ENCODE measurements around the gene PCDH15. TPM values are rescaled to one million over a fixed set of nuclear protein-coding genes. Genes with fewer than 3 reads are reported as not detected.

The PCDH15 gene
- total RNA-seq, 1 experiment from 2014 or later: not detected

DNA sequence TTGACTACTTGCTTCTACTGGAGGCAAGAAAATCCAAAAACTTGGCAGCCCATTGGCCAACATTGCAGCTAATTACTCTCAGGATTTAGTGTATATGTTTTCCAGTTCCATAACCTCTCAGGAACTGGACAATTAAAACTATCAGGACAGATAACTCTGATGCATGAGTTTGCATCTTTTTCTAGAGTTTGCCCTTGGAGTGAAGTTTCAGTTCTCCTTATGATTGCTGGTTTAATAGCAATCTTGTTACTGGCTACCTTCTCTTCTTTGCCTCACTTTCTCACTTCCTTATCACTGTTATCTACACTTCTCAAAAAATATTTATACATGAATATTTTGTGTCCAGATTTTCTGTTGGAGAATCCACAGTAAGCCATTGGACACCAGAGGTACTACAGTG, 735.9 kb downstream of the PCDH15 start:
- CTCF ChIA-PET: no interaction called here
- no peaks in the 10 kb centered on the region for H3K27me3 ChIP-seq (replicated peaks; ENCODE audit: insufficient read depth, low read depth, low read length, poor library complexity)
- H3K4me1 ChIP-seq (ENCODE audit: insufficient read depth, low read length, poor library complexity, severe bottlenecking): no peaks in the 10 kb centered on the region
- DNase-seq (ENCODE audit: low spot score): no peak
- H3K36me3 ChIP-seq (ENCODE audit: insufficient read depth, low read length, poor library complexity, severe bottlenecking): no peaks in the 10 kb centered on the region
- no peak for TF ChIP-seq EZH2 (IDR thresholded peaks at IDR 0.05; ENCODE audit: borderline replicate concordance, low read depth, low read length, poor library complexity, severe bottlenecking)
- TF ChIP-seq, protein P1, sequence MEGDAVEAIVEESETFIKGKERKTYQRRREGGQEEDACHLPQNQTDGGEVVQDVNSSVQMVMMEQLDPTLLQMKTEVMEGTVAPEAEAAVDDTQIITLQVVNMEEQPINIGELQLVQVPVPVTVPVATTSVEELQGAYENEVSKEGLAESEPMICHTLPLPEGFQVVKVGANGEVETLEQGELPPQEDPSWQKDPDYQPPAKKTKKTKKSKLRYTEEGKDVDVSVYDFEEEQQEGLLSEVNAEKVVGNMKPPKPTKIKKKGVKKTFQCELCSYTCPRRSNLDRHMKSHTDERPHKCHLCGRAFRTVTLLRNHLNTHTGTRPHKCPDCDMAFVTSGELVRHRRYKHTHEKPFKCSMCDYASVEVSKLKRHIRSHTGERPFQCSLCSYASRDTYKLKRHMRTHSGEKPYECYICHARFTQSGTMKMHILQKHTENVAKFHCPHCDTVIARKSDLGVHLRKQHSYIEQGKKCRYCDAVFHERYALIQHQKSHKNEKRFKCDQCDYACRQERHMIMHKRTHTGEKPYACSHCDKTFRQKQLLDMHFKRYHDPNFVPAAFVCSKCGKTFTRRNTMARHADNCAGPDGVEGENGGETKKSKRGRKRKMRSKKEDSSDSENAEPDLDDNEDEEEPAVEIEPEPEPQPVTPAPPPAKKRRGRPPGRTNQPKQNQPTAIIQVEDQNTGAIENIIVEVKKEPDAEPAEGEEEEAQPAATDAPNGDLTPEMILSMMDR (conservative IDR thresholded peaks at IDR 0.05; ENCODE audit: low read depth, low read length): no peak
- no peak overlapping the region for H3K4me3 ChIP-seq (ENCODE audit: low read depth, low read length, poor library complexity, severe bottlenecking)
- POLR2A ChIA-PET (ENCODE audit: low non-redundant PET): no interaction called here
- peaks cover 25% of the 10 kb centered on the region for H3K9me3 ChIP-seq (ENCODE audit: low read depth, low read length, poor library complexity, severe bottlenecking)
- intact Hi-C loops (cut with micrococcal nuclease; ENCODE audit: unreplicated experiment): no loop called here
- BruUV-seq (replicated peaks): no TSS peak
- no peak overlapping the region for H3K27ac ChIP-seq (ENCODE audit: low read depth, low read length, poor library complexity, severe bottlenecking)

- peaks cover 25% of the 10 kb centered on the region for H3K9me3 ChIP-seq (ENCODE audit: low read depth, low read length, poor library complexity, severe bottlenecking)
- H3K4me1 ChIP-seq (ENCODE audit: insufficient read depth, low read length, poor library complexity, severe bottlenecking): no peaks in the 10 kb centered on the region
- CTCF ChIA-PET: no interaction called here
- intact Hi-C loops (cut with micrococcal nuclease; ENCODE audit: unreplicated experiment): no loop called here
- no peak for TF ChIP-seq EZH2 (IDR thresholded peaks at IDR 0.05; ENCODE audit: borderline replicate concordance, low read depth, low read length, poor library complexity, severe bottlenecking)
- TF ChIP-seq, protein P1 (conservative IDR thresholded peaks at IDR 0.05; ENCODE audit: low read depth, low read length): no peak
- H3K27ac ChIP-seq (ENCODE audit: low read depth, low read length, poor library complexity, severe bottlenecking): no peak overlapping the region
- H3K4me3 ChIP-seq (ENCODE audit: low read depth, low read length, poor library complexity, severe bottlenecking): no peak overlapping the region
- no TSS peak for BruUV-seq (replicated peaks)
- DNase-seq (ENCODE audit: low spot score): no peak
- POLR2A ChIA-PET (ENCODE audit: low non-redundant PET): no interaction called here
- no peaks in the 10 kb centered on the region for H3K27me3 ChIP-seq (replicated peaks; ENCODE audit: insufficient read depth, low read depth, low read length, poor library complexity)
- H3K36me3 ChIP-seq (ENCODE audit: insufficient read depth, low read length, poor library complexity, severe bottlenecking): no peaks in the 10 kb centered on the region
Measured at GRCh38 chr10:54064215-54064614, 736.8 kb downstream of the PCDH15 start.

DNA sequence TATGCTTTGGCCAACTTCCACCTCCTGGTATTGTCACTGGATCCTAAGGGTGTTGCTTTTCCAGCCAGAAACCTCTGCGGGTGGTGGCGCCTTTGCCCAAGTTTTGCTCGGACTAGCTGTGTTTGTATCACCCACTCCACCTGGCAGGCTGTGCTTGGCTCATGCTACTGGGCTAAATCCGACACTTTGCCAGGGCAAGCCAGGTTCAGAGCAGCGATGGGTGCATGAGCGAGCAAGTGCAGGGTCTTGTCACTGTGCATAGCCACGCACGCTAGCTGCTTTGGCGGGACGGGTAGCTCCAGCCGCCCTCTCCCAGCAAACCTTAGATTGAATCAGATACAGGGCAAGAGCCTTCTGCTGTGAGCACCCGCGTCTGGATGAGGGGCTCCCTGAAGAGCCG, 737.5 kb downstream of the PCDH15 start:
- BruUV-seq (replicated peaks): no TSS peak

More for the DNA sequence above, 737.5 kb downstream of the PCDH15 start:
- Histone ChIP-seq H3K4me3 (ENCODE audit: low read depth, low read length, poor library complexity, severe bottlenecking) (no peak overlapping the region), H3K4me1 (ENCODE audit: insufficient read depth, low read length, poor library complexity, severe bottlenecking) (no peaks in the 10 kb centered on the region), H3K9me3 (ENCODE audit: low read depth, low read length, poor library complexity, severe bottlenecking) (peaks cover 22% of the 10 kb centered on the region), H3K27ac (ENCODE audit: low read depth, low read length, poor library complexity, severe bottlenecking) (no peak overlapping the region), H3K27me3 (replicated peaks; ENCODE audit: insufficient read depth, low read depth, low read length, poor library complexity) (no peaks in the 10 kb centered on the region), H3K36me3 (ENCODE audit: insufficient read depth, low read length, poor library complexity, severe bottlenecking) (no peaks in the 10 kb centered on the region)
- POLR2A ChIA-PET (ENCODE audit: low non-redundant PET): no interaction called here
- CTCF ChIA-PET: no interaction called here
- DNase-seq (ENCODE audit: low spot score): no peak
- intact Hi-C loops (cut with micrococcal nuclease; ENCODE audit: unreplicated experiment): no loop called here
- TF ChIP-seq, protein P1 (conservative IDR thresholded peaks at IDR 0.05; ENCODE audit: low read depth, low read length): no peak

Measured in A673 (cell line).